IMR-90 (cell line): ENCODE results near the gene GALNT14. TPM values are rescaled to one million over a fixed set of nuclear protein-coding genes. Genes with fewer than 3 reads are reported as not detected.

Experiments used
- ATAC-seq: fragments of 200-7000 bp; cut with Tn5 transposase; 2 replicates; pipeline ENCODE4 v1.9.1; 2020; ENCODE audit warnings: low read depth, mild to moderate bottlenecking, moderate library complexity
- BruUV-seq: library from RNA; stranded (reverse); fragments of 400-500 nt; replicated peaks from 2 replicates; lab custom pipeline; 2021; lab: Mats Ljungman, UMichigan
- CTCF ChIA-PET: fragments of 300-600 bp; formaldehyde crosslinking; extraction: SDS; loops from one replicate; lab custom pipeline; 2021; ENCODE audit warnings: antibody characterized with exemption; lab: Yijun Ruan, JAX
- POLR2A ChIA-PET: fragments of 300-600 bp; sonication (Branson Sonifier 250); formaldehyde crosslinking; loops from one replicate; lab custom pipeline; 2022; ENCODE audit warnings: antibody characterized with exemption; ENCODE audit not compliant: unreplicated experiment; lab: Charles Lee
- DNase-seq: peaks from one replicate; pipeline ENCODE4 v3.0.0; 2013
- H2AFZ ChIP-seq: replicated peaks from 2 replicates; pipeline ENCODE3; 2013; ENCODE audit warnings: low read length, mild to moderate bottlenecking; ENCODE audit not compliant: poor library complexity
- H2AK5ac ChIP-seq: 2 replicates; pipeline ENCODE4 v1.6.1; 2013; ENCODE audit warnings: low read depth, low read length, inconsistent platforms
- H2AK9ac ChIP-seq: replicated peaks from 2 replicates; pipeline ENCODE3; 2013; ENCODE audit warnings: mild to moderate bottlenecking, low read depth, low read length, moderate library complexity; ENCODE audit not compliant: poor library complexity
- H2BK120ac ChIP-seq: 2 replicates; pipeline ENCODE4 v1.6.1; 2013; ENCODE audit warnings: low read depth, low read length, inconsistent platforms
- H2BK15ac ChIP-seq: 3 replicates; pipeline ENCODE4 v1.6.1; 2013; ENCODE audit warnings: low read depth, low read length, inconsistent platforms
- H2BK20ac ChIP-seq: 2 replicates; pipeline ENCODE4 v1.6.1; 2013; ENCODE audit warnings: low read depth, mild to moderate bottlenecking, inconsistent platforms, low read length, moderate library complexity
- H2BK5ac ChIP-seq: 2 replicates; pipeline ENCODE4 v1.6.1; 2013; ENCODE audit warnings: mild to moderate bottlenecking, low read depth, low read length, inconsistent platforms; ENCODE audit not compliant: poor library complexity, severe bottlenecking
- H3K14ac ChIP-seq: replicated peaks from 2 replicates; pipeline ENCODE4 v1.6.1; 2013; ENCODE audit warnings: low read depth, low read length, inconsistent platforms
- H3K18ac ChIP-seq: 2 replicates; pipeline ENCODE4 v1.6.1; 2013; ENCODE audit warnings: low read depth, low read length, control low read depth
- H3K23ac ChIP-seq: 2 replicates; pipeline ENCODE4 v1.6.1; 2013; ENCODE audit warnings: low read depth, low read length, inconsistent platforms
- H3K27ac ChIP-seq: 2 replicates; pipeline ENCODE4 v1.5.1; 2013; ENCODE audit warnings: mild to moderate bottlenecking, control low read depth, low read length; ENCODE audit not compliant: insufficient read depth
- H3K27me3 ChIP-seq: 2 replicates; pipeline ENCODE4 v1.6.1; 2013; ENCODE audit warnings: low read length; ENCODE audit not compliant: control insufficient read depth, insufficient read depth
- H3K36me3 ChIP-seq: 2 replicates; pipeline ENCODE4 v1.6.1; 2013; ENCODE audit warnings: low read length, mixed read lengths; ENCODE audit not compliant: control insufficient read depth, insufficient read depth
- H3K4ac ChIP-seq: 2 replicates; pipeline ENCODE4 v1.6.1; 2013; ENCODE audit warnings: low read depth, low read length, inconsistent platforms
- H3K4me1 ChIP-seq: 2 replicates; pipeline ENCODE4 v1.6.1; 2013; ENCODE audit warnings: low read length, mixed read lengths; ENCODE audit not compliant: control insufficient read depth, insufficient read depth
- H3K4me2 ChIP-seq: 2 replicates; pipeline ENCODE4 v1.6.1; 2013; ENCODE audit warnings: low read depth, mild to moderate bottlenecking, control low read depth, low read length, moderate library complexity
- H3K4me3 ChIP-seq: 2 replicates; pipeline ENCODE4 v1.5.1; 2013; ENCODE audit warnings: low read depth, mild to moderate bottlenecking, control low read depth, low read length, moderate library complexity; ENCODE audit not compliant: insufficient read depth
- H3K56ac ChIP-seq: 2 replicates; pipeline ENCODE4 v1.6.1; 2013; ENCODE audit warnings: low read length, inconsistent platforms; ENCODE audit not compliant: insufficient read depth; ENCODE audit errors: extremely low read depth
- H3K79me1 ChIP-seq, 2 experiments: 2 replicates each; pipeline ENCODE4 v1.6.1; 2013; ENCODE audit warnings: low read length in 2 of 2, inconsistent platforms in 1 of 2, low read depth in 1 of 2
- H3K9ac ChIP-seq: 2 replicates; pipeline ENCODE4 v1.6.1; 2013; ENCODE audit warnings: low read depth, low read length, control low read depth
- H3K9me1 ChIP-seq: 2 replicates; pipeline ENCODE4 v1.6.1; 2013; ENCODE audit warnings: low read length, inconsistent platforms; ENCODE audit not compliant: insufficient read depth
- H3K9me3 ChIP-seq: 2 replicates; pipeline ENCODE4 v1.6.1; 2013; ENCODE audit warnings: low read length; ENCODE audit not compliant: control insufficient read depth, insufficient read depth
- H4K20me1 ChIP-seq: 2 replicates; pipeline ENCODE4 v1.6.1; 2013; ENCODE audit warnings: low read length, inconsistent platforms; ENCODE audit not compliant: insufficient read depth
- H4K5ac ChIP-seq: 2 replicates; pipeline ENCODE4 v1.6.1; 2013; ENCODE audit warnings: mild to moderate bottlenecking, low read depth, low read length, control low read depth
- H4K8ac ChIP-seq, 2 experiments: 2 replicates each; pipeline ENCODE4 v1.6.1; 2013; ENCODE audit warnings: low read depth in 2 of 2, low read length in 2 of 2, control low read depth in 1 of 2, inconsistent platforms in 1 of 2
- H4K91ac ChIP-seq: 2 replicates; pipeline ENCODE4 v1.6.1; 2013; ENCODE audit warnings: low read depth, low read length, inconsistent platforms; ENCODE audit not compliant: insufficient read depth
- CEBPB ChIP-seq: IDR thresholded peaks from 2 replicates; pipeline ENCODE4 v1.6.1; 2012; ENCODE audit warnings: low read depth, low read length, improper control_type of control experiment
- MAZ ChIP-seq: IDR thresholded peaks from 2 replicates; pipeline ENCODE4 v1.6.1; 2012; ENCODE audit warnings: low read depth, mild to moderate bottlenecking, low read length, improper control_type of control experiment, moderate library complexity, borderline replicate concordance
- RAD21 ChIP-seq: IDR thresholded peaks from 2 replicates; pipeline ENCODE4 v1.6.1; 2012; ENCODE audit warnings: low read length, improper control_type of control experiment
- WGBS, 2 experiments: methylation state at CpG; one replicate each; pipeline versions ENCODE4 v1.1.5 to v1.1.7; 2013; ENCODE audit warnings: missing lambda C conversion rate in 2 of 2; ENCODE audit not compliant: insufficient read length in 1 of 2; ENCODE audit errors: extremely low coverage in 2 of 2; 5-methylcytosine and 5-hydroxymethylcytosine counted together
- dilution Hi-C: fragments of 300-500 bp; cut with HindIII; formaldehyde crosslinking; loops from one replicate; pipeline ENCODE4 v1.14.3; 2018; ENCODE audit warnings: low sequenced_read_pairs; ENCODE audit not compliant: unreplicated experiment
- in situ Hi-C: fragments of 300-500 bp; cut with MboI; formaldehyde crosslinking; loops from 3 replicates; pipeline ENCODE4 v1.14.3; 2019; ENCODE audit warnings: low sequenced_read_pairs, inconsistent platforms, mixed read lengths
- intact Hi-C: fragments of 100-400 bp; cut with micrococcal nuclease; formaldehyde crosslinking; loops from 2 replicates; pipeline ENCODE4 v1.10.0; 2022
- polyA plus RNA-seq, 3 experiments: library from polyadenylated mRNA; depleted of rRNA; stranded (reverse); fragments of >200 nt; gene quantifications; 2 replicates each; pipeline ENCODE4 v1.2.3, GENCODE V29; 2012; ENCODE audit warnings: low replicate concordance in 1 of 3
- total RNA-seq: library from RNA; depleted of rRNA; stranded (reverse); fragments of >200 nt; gene quantifications from 2 replicates; pipeline ENCODE4 v1.2.3, GENCODE V29; 2012

The GALNT14 gene
- total and polyA plus RNA-seq, 2 of the 4 experiments (the other 2 are of a cell fraction), result 0.15 to 0.18 TPM

DNA sequence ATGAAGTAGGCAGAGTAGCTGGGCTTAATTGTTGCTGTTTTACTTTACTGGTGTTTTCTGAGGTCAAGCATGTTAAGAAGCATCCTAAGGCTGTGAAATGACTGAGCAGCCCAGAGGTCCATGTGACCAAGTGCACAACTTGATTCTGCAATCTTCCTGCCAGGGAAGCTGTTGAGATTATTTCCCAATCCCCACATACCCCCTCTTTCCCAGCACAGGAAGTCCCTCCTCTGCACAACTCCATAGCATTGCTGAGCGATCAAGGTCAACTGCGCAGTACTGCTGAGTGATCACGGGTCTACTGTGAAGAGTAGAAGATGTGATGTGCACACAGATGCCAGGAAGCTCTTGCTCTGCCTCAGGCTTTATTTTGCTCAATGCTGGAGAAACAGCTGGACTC is 105.8 kb downstream of the GALNT14 start:
- no peak overlapping the region for H4K5ac ChIP-seq
- no peak overlapping the region for H2AK5ac ChIP-seq
- no peak overlapping the region for H2AK9ac ChIP-seq
- H3K4me1 ChIP-seq, result no peaks in the 10 kb centered on the region
- H3K9me3 ChIP-seq, result no peaks in the 10 kb centered on the region; the same call in 1 of the 2 replicates
- DNase-seq (no peak), ATAC-seq (no peak)
- dilution Hi-C loops, result no loop called here
- no peak overlapping the region for H3K4me3 ChIP-seq
- no peak overlapping the region for H3K4me2 ChIP-seq
- H4K20me1 ChIP-seq, result no peaks in the 10 kb centered on the region
- no peak overlapping the region for H3K23ac ChIP-seq
- H3K56ac ChIP-seq, result no peak overlapping the region
- in situ Hi-C loops, result no loop called here
- H2BK15ac ChIP-seq, result no peak overlapping the region
- no peak overlapping the region for H3K27ac ChIP-seq
- no TSS peak for BruUV-seq
- intact Hi-C loops, result no loop called here
- peaks cover 2% of the 10 kb centered on the region; the same call in 1 of the 2 replicates for H3K27me3 ChIP-seq
- ChIA-PET POLR2A (no interaction called here), CTCF (no interaction called here)
- no peak overlapping the region for H3K14ac ChIP-seq
- no peaks in the 10 kb centered on the region for H3K9me1 ChIP-seq
- no peak overlapping the region for H2BK20ac ChIP-seq
- H2BK120ac ChIP-seq, result no peak overlapping the region
- no peak for TF ChIP-seq RAD21
- no peak for TF ChIP-seq CEBPB
- no peak for TF ChIP-seq MAZ
- H4K91ac ChIP-seq, result no peak overlapping the region
- H3K4ac ChIP-seq, result no peak overlapping the region
- H3K18ac ChIP-seq, result no peak overlapping the region
- H3K36me3 ChIP-seq, result no peaks in the 10 kb centered on the region
- no peak overlapping the region for H4K8ac ChIP-seq
- WGBS, 2 experiments, result 100% methylated on average over 1 of the region's 3 CpGs; no CpG with 5 or more reads in 1 of the 2 experiments
- no peak overlapping the region for H2AFZ ChIP-seq
- no peak overlapping the region for H3K9ac ChIP-seq
- no peak overlapping the region for H2BK5ac ChIP-seq
- no peaks in the 10 kb centered on the region for H3K79me1 ChIP-seq
